OCI-LY7 (cell line): ENCODE results near the gene FYN.

Experiments used
- EZH2phosphoT487 ChIP-seq: fragments of 200-600 bp; sonication (generic); IDR thresholded peaks from 2 replicates; pipeline ENCODE4 v1.6.1; 2018; ENCODE audit warnings: low read depth, borderline replicate concordance, mild to moderate bottlenecking, mixed run types, antibody characterized with exemption, low read length, moderate library complexity, mixed read lengths
- TF ChIP-seq, protein P1 (sequence below): fragments of 200-600 bp; sonication (generic); conservative IDR thresholded peaks from 2 replicates; pipeline ENCODE4 v1.5.1; 2014; ENCODE audit warnings: mild to moderate bottlenecking, antibody characterized with exemption, low read length, moderate library complexity, mixed read lengths

DNA sequence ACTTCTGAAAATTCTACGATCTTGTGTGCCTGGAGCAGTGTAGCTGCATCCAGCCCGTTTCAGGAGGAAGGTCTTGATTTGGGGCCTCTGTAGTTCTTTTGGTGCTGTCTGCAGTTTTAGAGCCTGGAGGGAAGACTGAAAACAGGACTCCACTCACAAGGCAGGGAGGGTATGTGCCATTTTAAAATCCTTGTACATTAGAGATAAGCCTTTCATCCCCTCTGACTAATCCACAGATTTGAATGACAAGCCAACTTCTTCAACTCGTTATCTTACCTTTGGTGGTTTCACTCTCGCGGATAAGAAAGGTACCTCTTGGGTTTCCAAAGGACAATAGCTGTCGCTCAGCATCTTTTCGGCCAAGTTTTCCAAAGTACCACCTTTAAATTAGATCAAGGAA lies 169.5 kb downstream of the FYN start:
- TF ChIP-seq, protein P1, sequence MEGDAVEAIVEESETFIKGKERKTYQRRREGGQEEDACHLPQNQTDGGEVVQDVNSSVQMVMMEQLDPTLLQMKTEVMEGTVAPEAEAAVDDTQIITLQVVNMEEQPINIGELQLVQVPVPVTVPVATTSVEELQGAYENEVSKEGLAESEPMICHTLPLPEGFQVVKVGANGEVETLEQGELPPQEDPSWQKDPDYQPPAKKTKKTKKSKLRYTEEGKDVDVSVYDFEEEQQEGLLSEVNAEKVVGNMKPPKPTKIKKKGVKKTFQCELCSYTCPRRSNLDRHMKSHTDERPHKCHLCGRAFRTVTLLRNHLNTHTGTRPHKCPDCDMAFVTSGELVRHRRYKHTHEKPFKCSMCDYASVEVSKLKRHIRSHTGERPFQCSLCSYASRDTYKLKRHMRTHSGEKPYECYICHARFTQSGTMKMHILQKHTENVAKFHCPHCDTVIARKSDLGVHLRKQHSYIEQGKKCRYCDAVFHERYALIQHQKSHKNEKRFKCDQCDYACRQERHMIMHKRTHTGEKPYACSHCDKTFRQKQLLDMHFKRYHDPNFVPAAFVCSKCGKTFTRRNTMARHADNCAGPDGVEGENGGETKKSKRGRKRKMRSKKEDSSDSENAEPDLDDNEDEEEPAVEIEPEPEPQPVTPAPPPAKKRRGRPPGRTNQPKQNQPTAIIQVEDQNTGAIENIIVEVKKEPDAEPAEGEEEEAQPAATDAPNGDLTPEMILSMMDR: no peak
- no peak for TF ChIP-seq EZH2phosphoT487
